Neural cell (in vitro differentiated cells): ENCODE results near the gene CCDC12. TPM values are rescaled to one million over a fixed set of nuclear protein-coding genes. Genes with fewer than 3 reads are reported as not detected.

ENCODE experiments used
- H2AFZ ChIP-seq: fragments of 200-600, 300-800 bp; sonication (generic), shearing (Covaris generic); 2 replicates; pipeline ENCODE4 v1.6.0; 2014; ENCODE audit warnings: low read depth, mild to moderate bottlenecking, antibody characterized with exemption, low read length, moderate library complexity
- H3F3A ChIP-seq: fragments of 200-600 bp; shearing (Covaris generic); 2 replicates; pipeline ENCODE4 v1.6.1; 2016; ENCODE audit warnings: mild to moderate bottlenecking, moderate library complexity, mixed read lengths, antibody characterized with exemption, low read length; ENCODE audit not compliant: insufficient read depth, poor library complexity, severe bottlenecking
- H3K27ac ChIP-seq: fragments of 200-600, 300-800 bp; sonication (generic), shearing (Covaris generic); 2 replicates; pipeline ENCODE4 v1.5.1; 2014; ENCODE audit warnings: mild to moderate bottlenecking, low read length, moderate library complexity
- H3K27me3 ChIP-seq: fragments of 300-800, 200-600 bp; sonication (generic), shearing (Covaris generic); 2 replicates; pipeline ENCODE4 v1.6.0; 2014; ENCODE audit warnings: mild to moderate bottlenecking, low read depth, low read length, moderate library complexity; ENCODE audit not compliant: insufficient read depth
- H3K36me3 ChIP-seq: fragments of 300-800, 200-600 bp; sonication (generic), shearing (Covaris generic); 2 replicates; pipeline ENCODE4 v1.5.1; 2014; ENCODE audit warnings: mild to moderate bottlenecking, antibody characterized with exemption, low read length, moderate library complexity; ENCODE audit not compliant: insufficient read depth
- H3K4me2 ChIP-seq: fragments of 300-800, 200-600 bp; sonication (generic), shearing (Covaris generic); 2 replicates; pipeline ENCODE4 v1.6.0; 2014; ENCODE audit warnings: mild to moderate bottlenecking, low read length
- H3K4me3 ChIP-seq: fragments of 300-800, 200-600 bp; sonication (generic), shearing (Covaris generic); 2 replicates; pipeline ENCODE4 v1.5.1; 2014; ENCODE audit warnings: mild to moderate bottlenecking, low read length, moderate library complexity
- H3K79me2 ChIP-seq: fragments of 200-600 bp; shearing (Covaris generic); replicated peaks from 2 replicates; pipeline ENCODE4 v1.6.0; 2014; ENCODE audit warnings: mild to moderate bottlenecking, low read length, moderate library complexity; ENCODE audit not compliant: insufficient read depth
- H3K9ac ChIP-seq: fragments of 300-800, 200-600 bp; sonication (generic), shearing (Covaris generic); 2 replicates; pipeline ENCODE4 v1.6.1; 2016; ENCODE audit warnings: mild to moderate bottlenecking, low read length, mixed read lengths
- H3K9me2 ChIP-seq: fragments of 200-600 bp; shearing (Covaris generic); 2 replicates; pipeline ENCODE4 v1.6.1; 2016; ENCODE audit warnings: mild to moderate bottlenecking, low read length, mixed read lengths; ENCODE audit not compliant: insufficient read depth
- H3K9me3 ChIP-seq: fragments of 200-600, 300-800 bp; sonication (generic), shearing (Covaris generic); 2 replicates; pipeline ENCODE4 v1.6.1; 2016; ENCODE audit warnings: mild to moderate bottlenecking, mixed run types, low read length, moderate library complexity, mixed read lengths
- H4K20me1 ChIP-seq: fragments of 200-600 bp; shearing (Covaris generic); 2 replicates; pipeline ENCODE4 v1.6.1; 2016; ENCODE audit warnings: mild to moderate bottlenecking, mixed run types; ENCODE audit not compliant: insufficient read depth
- CTCF ChIP-seq: fragments of 450-650 bp; IDR thresholded peaks from 2 replicates; pipeline ENCODE4 v1.5.1; 2014; ENCODE audit warnings: antibody characterized with exemption, mild to moderate bottlenecking, moderate library complexity; ENCODE audit not compliant: poor library complexity, severe bottlenecking
- EP300 ChIP-seq: fragments of 450-650 bp; conservative IDR thresholded peaks from 2 replicates; pipeline ENCODE4 v1.6.1; 2014; ENCODE audit warnings: antibody characterized with exemption, mild to moderate bottlenecking, moderate library complexity; ENCODE audit not compliant: poor library complexity, severe bottlenecking
- EZH2 ChIP-seq: fragments of 200-600, 300-800 bp; shearing (Covaris generic), sonication (generic); IDR thresholded peaks from 2 replicates; pipeline ENCODE4 v1.6.1; 2014; ENCODE audit warnings: antibody characterized with exemption, low read length, borderline replicate concordance, mild to moderate bottlenecking; ENCODE audit not compliant: insufficient read depth, poor library complexity, severe bottlenecking
- MXI1 ChIP-seq: fragments of 450-650 bp; conservative IDR thresholded peaks from 2 replicates; pipeline ENCODE4 v1.6.1; 2014; ENCODE audit warnings: antibody characterized with exemption, mild to moderate bottlenecking; ENCODE audit not compliant: poor library complexity, severe bottlenecking
- POLR2AphosphoS5 ChIP-seq: IDR thresholded peaks from 2 replicates; pipeline ENCODE4 v1.6.1; 2012
- RAD21 ChIP-seq: fragments of 450-650 bp; conservative IDR thresholded peaks from 2 replicates; pipeline ENCODE4 v1.6.1; 2014; ENCODE audit warnings: antibody characterized with exemption, mild to moderate bottlenecking, moderate library complexity
- REST ChIP-seq: IDR thresholded peaks from 2 replicates; pipeline ENCODE4 v1.6.1; 2012; ENCODE audit warnings: borderline replicate concordance
- SMC3 ChIP-seq: fragments of 450-650 bp; conservative IDR thresholded peaks from 2 replicates; pipeline ENCODE4 v1.6.1; 2014; ENCODE audit warnings: antibody characterized with exemption, mild to moderate bottlenecking, moderate library complexity; ENCODE audit not compliant: poor library complexity
- TAF1 ChIP-seq: IDR thresholded peaks from 2 replicates; pipeline ENCODE4 v1.6.1; 2012; ENCODE audit warnings: low read depth
- polyA plus RNA-seq: library from polyadenylated mRNA; depleted of rRNA; stranded (reverse); fragments of >200 nt; gene quantifications from 2 replicates; pipeline ENCODE4 v1.2.3, GENCODE V29; 2014

Gene CCDC12
- polyA plus RNA-seq, 1 donor from 2014 or later: 46.4 TPM

GRCh38 chr3:46992231-46992630 is 15.7 kb upstream of the CCDC12 start:
- H3K4me3 ChIP-seq: no peak overlapping the region
- H4K20me1 ChIP-seq: no peaks in the 10 kb centered on the region
- H3K9ac ChIP-seq: no peak overlapping the region
- H2AFZ ChIP-seq: no peak overlapping the region
- H3K36me3 ChIP-seq: no peaks in the 10 kb centered on the region
- no peaks in the 10 kb centered on the region for H3K27me3 ChIP-seq
- H3F3A ChIP-seq: no peaks in the 10 kb centered on the region
- no peak overlapping the region for H3K4me2 ChIP-seq
- H3K9me3 ChIP-seq: no peaks in the 10 kb centered on the region
- no peak overlapping the region for H3K27ac ChIP-seq
- TF ChIP-seq POLR2AphosphoS5 (no peak), MXI1 (no peak), REST (no peak)
- H3K9me2 ChIP-seq: no peaks in the 10 kb centered on the region
- H3K79me2 ChIP-seq: no peaks in the 10 kb centered on the region

- no peaks in the 10 kb centered on the region for H3K36me3 ChIP-seq
- H3K4me2 ChIP-seq: no peak overlapping the region
- no peaks in the 10 kb centered on the region for H4K20me1 ChIP-seq
- no peaks in the 10 kb centered on the region for H3K79me2 ChIP-seq
- no peaks in the 10 kb centered on the region for H3K9me3 ChIP-seq
- H3K4me3 ChIP-seq: no peak overlapping the region
- H3K27me3 ChIP-seq: no peaks in the 10 kb centered on the region
- H3K9ac ChIP-seq: no peak overlapping the region
- TF ChIP-seq POLR2AphosphoS5 (no peak), EP300 (no peak), MXI1 (no peak), SMC3 (no peak), RAD21 (no peak), EZH2 (no peak), REST (no peak), TAF1 (no peak), CTCF (no peak)
- no peaks in the 10 kb centered on the region for H3F3A ChIP-seq
- H3K9me2 ChIP-seq: no peaks in the 10 kb centered on the region
- no peak overlapping the region for H2AFZ ChIP-seq
- no peak overlapping the region for H3K27ac ChIP-seq
Measured at GRCh38 chr3:46991406-46992165, 15.0 kb upstream of the CCDC12 start.
